ENCODE data around the gene CNNM1. TPM values are rescaled to one million over a fixed set of nuclear protein-coding genes. Genes with fewer than 3 reads are reported as not detected.

Gene CNNM1
- total and polyA plus RNA-seq, 4 donors: 0.15 to 0.52 (median 0.19) TPM

DNA sequence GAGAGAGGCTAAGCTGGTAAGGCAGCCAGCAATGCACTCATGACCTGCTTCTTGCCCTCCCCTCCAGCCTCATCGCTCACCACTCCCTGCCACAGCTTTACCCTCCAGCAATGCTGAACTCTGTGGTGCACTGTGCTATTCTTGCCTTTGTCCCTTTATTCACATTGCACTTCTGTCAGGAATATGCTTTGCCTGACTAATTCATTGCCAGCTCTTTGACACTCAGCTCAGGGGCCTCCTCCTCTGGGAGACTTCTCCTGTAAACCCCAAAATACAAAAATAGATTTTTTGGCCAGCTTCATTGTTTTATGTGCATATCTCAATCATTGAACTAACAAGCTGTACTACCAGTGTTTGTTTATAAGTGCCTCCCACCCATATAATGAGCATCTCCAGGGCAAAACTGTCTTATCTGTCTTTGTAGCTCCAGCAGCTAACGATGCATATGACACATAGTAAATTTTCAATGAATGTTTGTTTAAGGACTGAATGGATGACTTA lies 8.2 kb downstream of the CNNM1 start:
- WGBS, 2 donors: 38 to 75% methylated on average over 2 of the region's 2 CpGs
- peaks cover 0 to 12% (median 6%) of the 10 kb centered on the region in 3 donors for H3K27me3 ChIP-seq (ENCODE audit: control insufficient read depth in 3 of 3, insufficient read depth in 3 of 3, low read length in 2 of 3)
- H3K9ac ChIP-seq (ENCODE audit: insufficient read depth in 1 of 2, low read length in 2 of 2): no peak overlapping the region
- H3K36me3 ChIP-seq (ENCODE audit: control insufficient read depth in 4 of 4, insufficient read depth in 4 of 4, low read length in 4 of 4): no peaks in the 10 kb centered on the region
- TF ChIP-seq, protein P1, sequence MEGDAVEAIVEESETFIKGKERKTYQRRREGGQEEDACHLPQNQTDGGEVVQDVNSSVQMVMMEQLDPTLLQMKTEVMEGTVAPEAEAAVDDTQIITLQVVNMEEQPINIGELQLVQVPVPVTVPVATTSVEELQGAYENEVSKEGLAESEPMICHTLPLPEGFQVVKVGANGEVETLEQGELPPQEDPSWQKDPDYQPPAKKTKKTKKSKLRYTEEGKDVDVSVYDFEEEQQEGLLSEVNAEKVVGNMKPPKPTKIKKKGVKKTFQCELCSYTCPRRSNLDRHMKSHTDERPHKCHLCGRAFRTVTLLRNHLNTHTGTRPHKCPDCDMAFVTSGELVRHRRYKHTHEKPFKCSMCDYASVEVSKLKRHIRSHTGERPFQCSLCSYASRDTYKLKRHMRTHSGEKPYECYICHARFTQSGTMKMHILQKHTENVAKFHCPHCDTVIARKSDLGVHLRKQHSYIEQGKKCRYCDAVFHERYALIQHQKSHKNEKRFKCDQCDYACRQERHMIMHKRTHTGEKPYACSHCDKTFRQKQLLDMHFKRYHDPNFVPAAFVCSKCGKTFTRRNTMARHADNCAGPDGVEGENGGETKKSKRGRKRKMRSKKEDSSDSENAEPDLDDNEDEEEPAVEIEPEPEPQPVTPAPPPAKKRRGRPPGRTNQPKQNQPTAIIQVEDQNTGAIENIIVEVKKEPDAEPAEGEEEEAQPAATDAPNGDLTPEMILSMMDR (IDR thresholded peaks at IDR 0.05; ENCODE audit: control extremely low read depth, extremely low read depth): no peak
- no peak overlapping the region for H3K4me3 ChIP-seq
- ATAC-seq (ENCODE audit: insufficient read depth, low FRiP score): no peak
- H3K4me1 ChIP-seq (ENCODE audit: control insufficient read depth in 5 of 5, insufficient read depth in 5 of 5, low read length in 5 of 5): peaks cover 0 to 7% (median 2%) of the 10 kb centered on the region in 5 donors
- DNase-seq: no peak
- no peaks in the 10 kb centered on the region for H3K9me3 ChIP-seq (ENCODE audit: control insufficient read depth in 4 of 4, insufficient read depth in 3 of 4, low read length in 3 of 4)
- H3K27ac ChIP-seq (ENCODE audit: low read depth in 1 of 2, low read length in 1 of 2): no peak overlapping the region

DNA sequence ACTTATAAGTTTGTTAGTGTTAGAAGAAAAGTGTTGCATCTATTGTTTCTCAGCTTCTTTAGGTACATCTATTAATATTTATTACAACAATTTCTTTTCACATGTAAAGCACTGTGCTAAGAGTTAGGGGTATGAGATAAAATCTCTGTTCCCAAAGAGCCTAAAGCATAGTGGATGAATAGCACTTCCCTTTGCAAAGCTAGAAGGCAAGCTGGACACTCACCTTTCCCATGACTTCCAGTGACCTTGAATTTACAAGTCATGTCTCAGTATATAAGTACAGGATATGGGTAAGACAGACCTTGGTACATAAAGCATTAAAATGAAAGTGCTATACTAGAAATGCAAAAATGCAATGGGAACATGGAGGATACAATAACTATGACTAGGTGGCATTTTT lies 8.7 kb downstream of the CNNM1 start:
- Histone ChIP-seq H3K9ac (ENCODE audit: insufficient read depth in 1 of 2, low read length in 2 of 2) (no peak overlapping the region), H3K27me3 (ENCODE audit: control insufficient read depth in 3 of 3, insufficient read depth in 3 of 3, low read length in 2 of 3) (peaks cover 0 to 6% (median 2%) of the 10 kb centered on the region in 3 donors), H3K4me1 (ENCODE audit: control insufficient read depth in 5 of 5, insufficient read depth in 5 of 5, low read length in 5 of 5) (peaks cover 0 to 8% (median 2%) of the 10 kb centered on the region in 5 donors), H3K4me3 (no peak overlapping the region), H3K9me3 (ENCODE audit: control insufficient read depth in 4 of 4, insufficient read depth in 3 of 4, low read length in 3 of 4) (no peaks in the 10 kb centered on the region), H3K36me3 (ENCODE audit: control insufficient read depth in 4 of 4, insufficient read depth in 4 of 4, low read length in 4 of 4) (no peaks in the 10 kb centered on the region), H3K27ac (ENCODE audit: low read depth in 1 of 2, low read length in 1 of 2) (no peak overlapping the region)
- ATAC-seq (ENCODE audit: insufficient read depth, low FRiP score): no peak
- DNase-seq: no peak
- TF ChIP-seq, protein P1 (IDR thresholded peaks at IDR 0.05; ENCODE audit: control extremely low read depth, extremely low read depth): no peak

DNA sequence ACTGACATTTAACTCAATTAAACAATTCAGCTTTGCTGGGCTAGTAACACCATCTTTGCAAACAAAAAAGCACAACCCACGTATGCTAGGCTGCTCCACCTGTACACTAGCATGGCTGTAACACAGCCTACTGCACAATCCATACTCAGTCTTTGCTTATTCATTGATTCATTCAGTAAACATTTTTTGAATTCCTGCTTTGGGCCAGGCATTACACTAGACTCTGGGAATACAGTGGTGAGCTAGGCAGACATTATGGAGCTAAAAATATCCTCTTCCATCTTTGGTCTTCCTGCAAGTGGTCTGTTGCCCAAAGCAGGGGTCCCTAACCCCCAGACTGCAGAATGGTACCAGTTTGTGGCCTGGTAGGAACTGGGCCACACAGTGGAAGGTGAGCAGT lies 9.9 kb downstream of the CNNM1 start:
- TF ChIP-seq, protein P1 (IDR thresholded peaks at IDR 0.05; ENCODE audit: control extremely low read depth, extremely low read depth): no peak
- H3K4me3 ChIP-seq: no peak overlapping the region
- no peak overlapping the region for H3K27ac ChIP-seq (ENCODE audit: low read depth in 1 of 2, low read length in 1 of 2)
- ATAC-seq (ENCODE audit: insufficient read depth, low FRiP score) (no peak), DNase-seq (no peak)
- WGBS, 2 donors: 55 to 79% methylated on average over 1 of the region's 1 CpG
- no peaks in the 10 kb centered on the region for H3K36me3 ChIP-seq (ENCODE audit: control insufficient read depth in 4 of 4, insufficient read depth in 4 of 4, low read length in 4 of 4)
- H3K9me3 ChIP-seq (ENCODE audit: control insufficient read depth in 4 of 4, insufficient read depth in 3 of 4, low read length in 3 of 4): no peaks in the 10 kb centered on the region
- peaks cover 0 to 4% (median 0%) of the 10 kb centered on the region in 3 donors for H3K27me3 ChIP-seq (ENCODE audit: control insufficient read depth in 3 of 3, insufficient read depth in 3 of 3, low read length in 2 of 3)
- H3K9ac ChIP-seq (ENCODE audit: insufficient read depth in 1 of 2, low read length in 2 of 2): no peak overlapping the region
- peaks cover 0 to 8% (median 2%) of the 10 kb centered on the region in 5 donors for H3K4me1 ChIP-seq (ENCODE audit: control insufficient read depth in 5 of 5, insufficient read depth in 5 of 5, low read length in 5 of 5)

DNA sequence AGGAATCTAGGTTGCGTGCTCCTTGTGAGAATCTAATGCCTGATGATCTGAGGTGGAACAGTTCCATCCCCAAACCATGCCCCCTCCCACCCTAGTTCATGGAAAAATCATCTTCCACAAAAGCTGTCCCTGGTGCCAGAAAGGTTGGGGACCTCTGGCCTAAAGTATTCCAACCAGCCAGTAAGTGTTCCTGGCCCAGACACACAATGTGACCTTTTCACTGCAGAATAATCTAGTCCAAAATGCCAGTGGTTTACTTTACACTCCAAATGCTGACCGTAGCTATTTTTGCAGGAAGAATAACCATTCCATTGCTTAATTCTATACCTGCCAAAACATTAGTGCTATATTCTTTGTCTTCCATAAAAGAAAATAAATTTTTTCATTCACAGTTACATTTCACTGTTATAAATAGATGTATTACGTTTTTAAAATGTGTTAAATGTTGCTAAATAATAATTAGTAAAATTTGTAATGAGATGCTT lies 10.4 kb downstream of the CNNM1 start:
- WGBS, 2 donors: 80 to 84% methylated on average over 3 of the region's 3 CpGs
- Histone ChIP-seq H3K27ac (ENCODE audit: low read depth in 1 of 2, low read length in 1 of 2) (no peak overlapping the region), H3K9ac (ENCODE audit: insufficient read depth in 1 of 2, low read length in 2 of 2) (no peak overlapping the region), H3K4me3 (no peak overlapping the region), H3K27me3 (ENCODE audit: control insufficient read depth in 3 of 3, insufficient read depth in 3 of 3, low read length in 2 of 3) (peaks cover 0 to 4% (median 0%) of the 10 kb centered on the region in 3 donors), H3K36me3 (ENCODE audit: control insufficient read depth in 4 of 4, insufficient read depth in 4 of 4, low read length in 4 of 4) (no peaks in the 10 kb centered on the region), H3K9me3 (ENCODE audit: control insufficient read depth in 4 of 4, insufficient read depth in 3 of 4, low read length in 3 of 4) (no peaks in the 10 kb centered on the region), H3K4me1 (ENCODE audit: control insufficient read depth in 5 of 5, insufficient read depth in 5 of 5, low read length in 5 of 5) (peaks cover 0 to 8% (median 2%) of the 10 kb centered on the region in 5 donors)
- no peak for DNase-seq
- TF ChIP-seq, protein P1 (IDR thresholded peaks at IDR 0.05; ENCODE audit: control extremely low read depth, extremely low read depth): no peak
- ATAC-seq (ENCODE audit: insufficient read depth, low FRiP score): no peak

Measured in lung (tissue), 12 donors.